ENCODE data around the gene HMG20A. TPM values are rescaled to one million over a fixed set of nuclear protein-coding genes. Genes with fewer than 3 reads are reported as not detected.

The HMG20A gene
- total and polyA plus RNA-seq, 9 of the 15 experiments (the other 6 are each of a cell fraction or from before 2014, with no cell fraction given), result 25.0 to 68.1 (median 38.9) TPM

GRCh38 chr15:77484994-77485393, 64.3 kb downstream of the HMG20A start:
- Histone ChIP-seq H3K27ac (ENCODE audit: extremely low read depth, low read depth, low read length) (no peak overlapping the region), H4K20me1 (replicated peaks; ENCODE audit: control insufficient read depth, insufficient read depth, low read length) (no peaks in the 10 kb centered on the region), H3K4me1 (replicated peaks in 1 of 2; ENCODE audit: control insufficient read depth in 2 of 2, insufficient read depth in 2 of 2, low read length in 2 of 2) (no peaks in the 10 kb centered on the region), H3K27me3 (ENCODE audit: control insufficient read depth in 2 of 2, insufficient read depth in 2 of 2, low read length in 2 of 2) (no peaks in the 10 kb centered on the region), H3K9ac (ENCODE audit: insufficient read depth in 1 of 2, low read depth in 2 of 2, low read length in 2 of 2) (no peak overlapping the region), H3K9me1 (ENCODE audit: control insufficient read depth, insufficient read depth, low read length) (no peaks in the 10 kb centered on the region), H3K9me3 (replicated peaks; ENCODE audit: control insufficient read depth, insufficient read depth, low read depth, low read length) (no peaks in the 10 kb centered on the region), H3K79me2 (ENCODE audit: control insufficient read depth, insufficient read depth, low read length) (no peaks in the 10 kb centered on the region), H3K36me3 (ENCODE audit: control insufficient read depth, insufficient read depth, low read length) (peaks cover 39% of the 10 kb centered on the region; the same call in 2 of the 3 replicates), H3K4me3 (no peak overlapping the region), H2AFZ (ENCODE audit: low read depth, low read length) (no peak overlapping the region), H3K4me2 (ENCODE audit: insufficient read depth, low read length) (no peak overlapping the region)
- DNase-seq (ENCODE audit: extremely low read depth in 1 of 4, low spot score in 3 of 4), result no peak
- in situ Hi-C loops (cut with MboI), result no loop called here
- intact Hi-C loops (cut with micrococcal nuclease), result no loop called here
- CTCF ChIA-PET (ENCODE audit: low intra/inter-chr PET ratio), result no interaction called here
- no TSS peak for BruUV-seq (replicated peaks)
- POLR2A ChIA-PET, result no interaction called here
- ATAC-seq, result no peak
- TF ChIP-seq RBM15 (IDR thresholded peaks at IDR 0.05; ENCODE audit: insufficient read depth, low read length), result no peak
- TF ChIP-seq ATF3 (IDR thresholded peaks at IDR 0.05), result no peak
- TF ChIP-seq ATF3 (CRISPR knock-in tag; conservative IDR thresholded peaks at IDR 0.05), result no peak
- TF ChIP-seq ZNF766 (CRISPR knock-in tag; conservative IDR thresholded peaks at IDR 0.05), result no peak
- TF ChIP-seq ETS1 (conservative IDR thresholded peaks at IDR 0.05; ENCODE audit: control insufficient read depth, low read depth, low read length), result no peak
- TF ChIP-seq CREB5 (CRISPR knock-in tag; IDR thresholded peaks at IDR 0.05), result no peak
- no peak for TF ChIP-seq ZNF140 (CRISPR knock-in tag; IDR thresholded peaks at IDR 0.05)
- no peak for TF ChIP-seq ZNF253 (CRISPR knock-in tag; conservative IDR thresholded peaks at IDR 0.05)
- no peak for TF ChIP-seq ZNF75A (CRISPR knock-in tag; IDR thresholded peaks at IDR 0.05)
- TF ChIP-seq SREBF2 (CRISPR knock-in tag; IDR thresholded peaks at IDR 0.05), result no peak
- TF ChIP-seq TFAP4 (CRISPR knock-in tag; IDR thresholded peaks at IDR 0.05; ENCODE audit: borderline replicate concordance), result no peak
- TF ChIP-seq ZNF347 (CRISPR knock-in tag; IDR thresholded peaks at IDR 0.05; ENCODE audit: low read depth), result no peak
- FAIRE-seq, result no peak
